ENCODE measurements around the gene FADS6.

DNA sequence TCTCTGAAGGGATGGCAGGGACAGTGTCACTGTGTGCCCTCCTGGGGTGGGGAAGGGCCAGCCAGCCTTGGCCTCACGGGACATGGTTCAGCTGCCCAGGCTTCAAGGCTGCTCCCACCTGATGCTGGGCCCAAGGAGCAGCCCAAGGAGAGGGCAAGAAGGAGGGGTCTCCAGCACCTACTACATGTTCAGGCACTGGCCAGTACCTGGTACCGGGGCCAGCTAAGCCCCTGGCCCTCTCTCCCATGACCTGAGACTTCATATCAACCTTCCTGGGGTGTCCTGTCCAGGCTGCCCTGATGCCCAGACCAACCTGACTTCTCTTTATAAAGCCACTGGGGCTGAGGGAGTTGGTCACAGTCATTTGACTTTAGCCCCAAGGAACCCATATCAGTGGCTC is 28.3 kb upstream of the FADS6 start:
- TF ChIP-seq, protein P1, sequence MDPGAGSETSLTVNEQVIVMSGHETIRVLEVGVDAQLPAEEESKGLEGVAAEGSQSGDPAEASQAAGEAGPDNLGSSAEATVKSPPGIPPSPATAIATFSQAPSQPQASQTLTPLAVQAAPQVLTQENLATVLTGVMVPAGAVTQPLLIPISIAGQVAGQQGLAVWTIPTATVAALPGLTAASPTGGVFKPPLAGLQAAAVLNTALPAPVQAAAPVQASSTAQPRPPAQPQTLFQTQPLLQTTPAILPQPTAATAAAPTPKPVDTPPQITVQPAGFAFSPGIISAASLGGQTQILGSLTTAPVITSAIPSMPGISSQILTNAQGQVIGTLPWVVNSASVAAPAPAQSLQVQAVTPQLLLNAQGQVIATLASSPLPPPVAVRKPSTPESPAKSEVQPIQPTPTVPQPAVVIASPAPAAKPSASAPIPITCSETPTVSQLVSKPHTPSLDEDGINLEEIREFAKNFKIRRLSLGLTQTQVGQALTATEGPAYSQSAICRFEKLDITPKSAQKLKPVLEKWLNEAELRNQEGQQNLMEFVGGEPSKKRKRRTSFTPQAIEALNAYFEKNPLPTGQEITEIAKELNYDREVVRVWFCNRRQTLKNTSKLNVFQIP (CRISPR knock-in tag; IDR thresholded peaks at IDR 0.05; ENCODE audit: borderline replicate concordance, low read depth), result no peak
- TF ChIP-seq OSR1 (CRISPR knock-in tag; IDR thresholded peaks at IDR 0.05) (no peak), TOX (CRISPR knock-in tag; IDR thresholded peaks at IDR 0.05; ENCODE audit: borderline replicate concordance) (no peak), ZNF70 (CRISPR knock-in tag; IDR thresholded peaks at IDR 0.05) (no peak), RARB (CRISPR knock-in tag; IDR thresholded peaks at IDR 0.05) (no peak), CSDC2 (CRISPR knock-in tag; IDR thresholded peaks at IDR 0.05) (no peak), ZFP30 (CRISPR knock-in tag; IDR thresholded peaks at IDR 0.05) (no peak), ARNTL (CRISPR knock-in tag; IDR thresholded peaks at IDR 0.05; ENCODE audit: borderline replicate concordance, low read depth) (no peak), ZFP3 (CRISPR knock-in tag; IDR thresholded peaks at IDR 0.05) (no peak)
- TF ChIP-seq, protein P2, sequence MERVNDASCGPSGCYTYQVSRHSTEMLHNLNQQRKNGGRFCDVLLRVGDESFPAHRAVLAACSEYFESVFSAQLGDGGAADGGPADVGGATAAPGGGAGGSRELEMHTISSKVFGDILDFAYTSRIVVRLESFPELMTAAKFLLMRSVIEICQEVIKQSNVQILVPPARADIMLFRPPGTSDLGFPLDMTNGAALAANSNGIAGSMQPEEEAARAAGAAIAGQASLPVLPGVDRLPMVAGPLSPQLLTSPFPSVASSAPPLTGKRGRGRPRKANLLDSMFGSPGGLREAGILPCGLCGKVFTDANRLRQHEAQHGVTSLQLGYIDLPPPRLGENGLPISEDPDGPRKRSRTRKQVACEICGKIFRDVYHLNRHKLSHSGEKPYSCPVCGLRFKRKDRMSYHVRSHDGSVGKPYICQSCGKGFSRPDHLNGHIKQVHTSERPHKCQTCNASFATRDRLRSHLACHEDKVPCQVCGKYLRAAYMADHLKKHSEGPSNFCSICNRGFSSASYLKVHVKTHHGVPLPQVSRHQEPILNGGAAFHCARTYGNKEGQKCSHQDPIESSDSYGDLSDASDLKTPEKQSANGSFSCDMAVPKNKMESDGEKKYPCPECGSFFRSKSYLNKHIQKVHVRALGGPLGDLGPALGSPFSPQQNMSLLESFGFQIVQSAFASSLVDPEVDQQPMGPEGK (CRISPR knock-in tag; IDR thresholded peaks at IDR 0.05; ENCODE audit: borderline replicate concordance), result no peak
- TF ChIP-seq, protein P3, sequence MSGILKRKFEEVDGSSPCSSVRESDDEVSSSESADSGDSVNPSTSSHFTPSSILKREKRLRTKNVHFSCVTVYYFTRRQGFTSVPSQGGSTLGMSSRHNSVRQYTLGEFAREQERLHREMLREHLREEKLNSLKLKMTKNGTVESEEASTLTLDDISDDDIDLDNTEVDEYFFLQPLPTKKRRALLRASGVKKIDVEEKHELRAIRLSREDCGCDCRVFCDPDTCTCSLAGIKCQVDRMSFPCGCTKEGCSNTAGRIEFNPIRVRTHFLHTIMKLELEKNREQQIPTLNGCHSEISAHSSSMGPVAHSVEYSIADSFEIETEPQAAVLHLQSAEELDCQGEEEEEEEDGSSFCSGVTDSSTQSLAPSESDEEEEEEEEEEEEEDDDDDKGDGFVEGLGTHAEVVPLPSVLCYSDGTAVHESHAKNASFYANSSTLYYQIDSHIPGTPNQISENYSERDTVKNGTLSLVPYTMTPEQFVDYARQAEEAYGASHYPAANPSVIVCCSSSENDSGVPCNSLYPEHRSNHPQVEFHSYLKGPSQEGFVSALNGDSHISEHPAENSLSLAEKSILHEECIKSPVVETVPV (CRISPR knock-in tag; IDR thresholded peaks at IDR 0.05), result no peak

Data from SK-N-SH treated with all-trans-retinoic acid at 6 μM for 48 hours (cell line).